Transverse colon (tissue), 3 donors: ENCODE results near the gene GNB4.

Experiments
- CTCF ChIP-seq, 5 experiments: fragments of 200-600 bp in 3 of 5; fragments of 450-650 bp in 2 of 5; sonication (generic) in 3 of 5; IDR thresholded peaks; 1 replicate in 2 of 5; 2 replicates in 3 of 5; pipeline ENCODE4 v1.5.1; 2016 to 2017; ENCODE audit warnings: antibody characterized with exemption in 5 of 5, inconsistent platforms in 3 of 5, mild to moderate bottlenecking in 2 of 5, moderate library complexity in 1 of 5
- EP300 ChIP-seq: sonication (generic); formaldehyde crosslinking; IDR thresholded peaks from one replicate; pipeline ENCODE4 v1.6.1; 2017; ENCODE audit warnings: antibody characterized with exemption, low read depth
- POLR2A ChIP-seq: fragments of 450-650 bp; IDR thresholded peaks from one replicate; pipeline ENCODE4 v1.6.1; 2016; ENCODE audit warnings: antibody characterized with exemption, mild to moderate bottlenecking, moderate library complexity

DNA sequence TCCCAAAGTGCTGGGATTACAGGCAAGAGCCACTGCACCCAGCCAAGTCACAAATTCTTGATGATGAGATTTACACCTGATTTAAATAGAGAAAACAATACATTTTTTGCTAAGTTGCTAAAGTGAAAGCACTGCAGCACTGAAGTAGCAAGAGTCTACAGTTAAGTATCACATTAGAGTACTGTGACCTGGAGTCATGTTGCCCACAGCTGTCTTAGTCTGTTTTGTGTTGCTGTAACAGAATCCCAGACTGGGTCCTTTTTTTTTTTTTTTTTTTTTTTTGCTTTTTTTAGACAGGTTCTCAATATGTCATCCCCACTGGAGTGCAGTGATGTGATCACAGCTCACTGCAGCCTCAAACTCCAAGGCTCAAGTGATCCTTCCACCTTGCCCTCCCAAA lies 23.2 kb upstream of the GNB4 start:
- TF ChIP-seq POLR2A (no peak), CTCF (IDR thresholded peaks at IDR 0.05) (no peak), EP300 (no peak)
